MCF 10A (cell line): ENCODE results near the gene TDP1. TPM values are rescaled to one million over a fixed set of nuclear protein-coding genes. Genes with fewer than 3 reads are reported as not detected.
A peak's percentile ranks its signal among the peaks of the same experiment; 100 is the strongest.

Experiments used
- BruUV-seq: library from RNA; stranded (reverse); fragments of 400-500 nt; replicated peaks from 2 replicates; lab custom pipeline; 2021; lab: Mats Ljungman, UMichigan
- CTCF ChIA-PET: fragments of 300-600 bp; sonication (Branson Sonifier 250); formaldehyde crosslinking; extraction: SDS; loops from one replicate; lab custom pipeline; 2021; ENCODE audit warnings: antibody characterized with exemption, inconsistent platforms; lab: Yijun Ruan, JAX
- POLR2A ChIA-PET: fragments of 300-600, 350-650 bp; sonication (Branson Sonifier 250); formaldehyde crosslinking; extraction: SDS; loops from one replicate; lab custom pipeline; 2020; ENCODE audit warnings: antibody characterized with exemption, inconsistent platforms; lab: Yijun Ruan, JAX
- DNase-seq: peaks from one replicate; pipeline ENCODE4 v3.0.0-alpha.2; 2018; ENCODE audit not compliant: unreplicated experiment
- H3K27ac Mint-ChIP-seq: one replicate; pipeline ENCODE4 v1.8.0; 2022; ENCODE audit warnings: mild to moderate bottlenecking, low read depth, mixed read lengths; ENCODE audit not compliant: unreplicated experiment
- H3K27me3 Mint-ChIP-seq: one replicate; pipeline ENCODE4 v1.8.0; 2022; ENCODE audit warnings: mixed read lengths; ENCODE audit not compliant: insufficient read depth, unreplicated experiment
- H3K36me3 Mint-ChIP-seq: one replicate; pipeline ENCODE4 v1.8.0; 2022; ENCODE audit warnings: mild to moderate bottlenecking, moderate library complexity, mixed read lengths; ENCODE audit not compliant: insufficient read depth, unreplicated experiment
- H3K4me1 Mint-ChIP-seq: one replicate; pipeline ENCODE4 v1.8.0; 2022; ENCODE audit warnings: mixed read lengths; ENCODE audit not compliant: insufficient read depth, unreplicated experiment
- H3K4me3 Mint-ChIP-seq: one replicate; pipeline ENCODE4 v1.8.0; 2022; ENCODE audit warnings: mild to moderate bottlenecking, moderate library complexity, mixed read lengths; ENCODE audit not compliant: unreplicated experiment
- H3K9me3 Mint-ChIP-seq: one replicate; pipeline ENCODE4 v1.8.0; 2022; ENCODE audit warnings: mixed read lengths; ENCODE audit not compliant: unreplicated experiment
- intact Hi-C: fragments of 100-400 bp; cut with micrococcal nuclease; formaldehyde crosslinking; loops from 2 replicates; pipeline ENCODE4 v1.14.1; 2022
- total RNA-seq: library from RNA; stranded (reverse); gene quantifications from 2 replicates; pipeline ENCODE4 v1.2.3, GENCODE V29; 2022
- TF ChIP-seq, protein P1 (sequence below): fragments of 200-600 bp; IDR thresholded peaks from one replicate; pipeline ENCODE4 v1.8.0; 2022; ENCODE audit warnings: antibody characterized with exemption, mild to moderate bottlenecking; ENCODE audit not compliant: unreplicated experiment

Gene TDP1
- total RNA-seq, 1 experiment from 2014 or later: 16.3 TPM

DNA sequence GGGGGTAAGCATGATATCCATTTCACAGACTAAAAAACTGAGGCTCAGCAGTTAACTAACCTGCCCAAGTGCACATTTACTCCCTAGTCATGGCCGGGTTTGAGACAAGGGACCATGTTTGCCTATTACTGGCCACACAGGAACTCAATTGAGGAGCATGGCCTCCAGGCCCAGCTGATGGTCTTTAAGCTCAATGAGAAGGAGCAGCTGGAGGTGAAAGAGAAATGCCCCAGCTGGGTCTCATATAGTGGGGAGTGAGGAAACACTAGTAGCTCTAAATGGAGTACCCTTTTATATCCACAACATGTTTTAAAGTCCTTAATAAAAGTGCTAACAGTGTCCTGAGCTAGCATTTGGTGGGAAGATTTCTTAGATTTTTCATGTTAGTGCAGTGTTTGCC lies 1.6 kb downstream of the TDP1 start:
- no peak for DNase-seq
- POLR2A ChIA-PET: interaction anchor here (0.6 kb wide), 2 partner anchors 51 to 270 kb away, joined by 3 read pairs; no protein-coding TSS in a partner anchor
- TF ChIP-seq, protein P1, sequence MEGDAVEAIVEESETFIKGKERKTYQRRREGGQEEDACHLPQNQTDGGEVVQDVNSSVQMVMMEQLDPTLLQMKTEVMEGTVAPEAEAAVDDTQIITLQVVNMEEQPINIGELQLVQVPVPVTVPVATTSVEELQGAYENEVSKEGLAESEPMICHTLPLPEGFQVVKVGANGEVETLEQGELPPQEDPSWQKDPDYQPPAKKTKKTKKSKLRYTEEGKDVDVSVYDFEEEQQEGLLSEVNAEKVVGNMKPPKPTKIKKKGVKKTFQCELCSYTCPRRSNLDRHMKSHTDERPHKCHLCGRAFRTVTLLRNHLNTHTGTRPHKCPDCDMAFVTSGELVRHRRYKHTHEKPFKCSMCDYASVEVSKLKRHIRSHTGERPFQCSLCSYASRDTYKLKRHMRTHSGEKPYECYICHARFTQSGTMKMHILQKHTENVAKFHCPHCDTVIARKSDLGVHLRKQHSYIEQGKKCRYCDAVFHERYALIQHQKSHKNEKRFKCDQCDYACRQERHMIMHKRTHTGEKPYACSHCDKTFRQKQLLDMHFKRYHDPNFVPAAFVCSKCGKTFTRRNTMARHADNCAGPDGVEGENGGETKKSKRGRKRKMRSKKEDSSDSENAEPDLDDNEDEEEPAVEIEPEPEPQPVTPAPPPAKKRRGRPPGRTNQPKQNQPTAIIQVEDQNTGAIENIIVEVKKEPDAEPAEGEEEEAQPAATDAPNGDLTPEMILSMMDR: no peak
- H3K4me3 Mint-ChIP-seq: peak overlapping the region; percentile 88
- intact Hi-C loops: loop anchor here (10.0 kb wide), 1 partner anchor 437 kb away; the partner anchor contains the start of gene CALM1
- no peaks in the 10 kb centered on the region for H3K9me3 Mint-ChIP-seq
- BruUV-seq: TSS peak; percentile 37
- peak overlapping the region; percentile 94 for H3K27ac Mint-ChIP-seq
- H3K36me3 Mint-ChIP-seq: peaks cover 5% of the 10 kb centered on the region
- CTCF ChIA-PET: interaction anchor here (1.3 to 3.3 kb wide), 3 partner anchors 16 to 278 kb away, joined by 3 to 26 read pairs (median 6); no protein-coding TSS in a partner anchor
- no peaks in the 10 kb centered on the region for H3K27me3 Mint-ChIP-seq
- peaks cover 19% of the 10 kb centered on the region for H3K4me1 Mint-ChIP-seq

DNA sequence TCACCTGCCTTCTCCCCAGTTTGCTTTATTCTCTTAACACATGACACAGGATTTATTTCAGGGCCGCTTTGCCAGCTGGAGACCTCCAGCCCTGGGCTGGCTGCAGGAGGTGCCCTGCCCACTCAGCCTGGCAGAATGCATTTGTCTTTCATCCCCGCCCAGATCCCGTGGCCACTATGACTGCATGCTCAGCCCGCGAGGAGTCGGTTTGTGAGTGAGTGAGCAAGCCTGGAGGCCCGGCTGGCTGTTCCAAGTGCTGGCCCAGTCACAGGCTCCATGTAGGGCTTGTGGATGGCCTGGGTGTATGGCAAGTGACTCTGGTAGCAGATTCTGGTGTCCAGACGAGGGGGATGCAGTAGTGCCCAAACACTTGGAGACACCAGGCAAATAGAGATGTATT lies 2.1 kb downstream of the TDP1 start:
- Mint-ChIP-seq H3K4me1 (peaks cover 19% of the 10 kb centered on the region), H3K4me3 (no peak overlapping the region), H3K27me3 (no peaks in the 10 kb centered on the region), H3K27ac (peak overlapping the region; percentile 94), H3K36me3 (peaks cover 5% of the 10 kb centered on the region), H3K9me3 (no peaks in the 10 kb centered on the region)
- DNase-seq: no peak
- intact Hi-C loops: loop anchor here (10.0 kb wide), 1 partner anchor 437 kb away; the partner anchor contains the start of gene CALM1
- TF ChIP-seq, protein P1: no peak
- ChIA-PET CTCF (interaction anchor here (1.7 to 3.3 kb wide), 2 partner anchors 15 to 278 kb away, joined by 6 to 26 read pairs; no protein-coding TSS in a partner anchor), POLR2A (no interaction called here)
- no TSS peak for BruUV-seq

DNA sequence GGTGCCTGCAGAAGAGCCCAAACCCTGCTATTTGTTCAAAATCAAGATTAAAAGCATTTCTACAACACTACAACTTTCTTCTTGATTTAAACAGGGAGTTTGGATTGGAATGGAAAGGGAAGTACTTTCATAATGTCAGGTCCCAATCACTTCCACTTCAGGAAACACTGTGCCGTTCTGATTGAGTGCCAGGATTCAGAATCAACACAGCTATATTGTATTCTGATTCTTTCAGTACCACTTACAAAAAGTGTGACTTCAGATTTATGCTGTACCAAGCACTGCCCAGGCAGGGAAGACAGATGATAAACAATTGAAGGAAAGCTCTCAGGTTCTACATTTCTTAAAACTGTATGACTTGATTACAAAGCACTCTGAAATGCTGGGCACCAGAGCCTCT lies 3.2 kb downstream of the TDP1 start:
- Mint-ChIP-seq H3K4me3 (no peak overlapping the region), H3K9me3 (no peaks in the 10 kb centered on the region), H3K4me1 (peaks cover 14% of the 10 kb centered on the region), H3K36me3 (peaks cover 9% of the 10 kb centered on the region), H3K27me3 (no peaks in the 10 kb centered on the region), H3K27ac (no peak overlapping the region)
- no TSS peak for BruUV-seq
- intact Hi-C loops: loop anchor here (10.0 kb wide), 1 partner anchor 436 kb away; the partner anchor contains the start of gene CALM1
- DNase-seq: no peak
- ChIA-PET CTCF (interaction anchor here (3.3 kb wide), 2 partner anchors 14 kb away, joined by 22 to 26 read pairs; no protein-coding TSS in a partner anchor), POLR2A (interaction anchor here (1.0 kb wide), 1 partner anchor 1165 kb away, joined by 4 read pairs; no protein-coding TSS in a partner anchor)
- TF ChIP-seq, protein P1: no peak

DNA sequence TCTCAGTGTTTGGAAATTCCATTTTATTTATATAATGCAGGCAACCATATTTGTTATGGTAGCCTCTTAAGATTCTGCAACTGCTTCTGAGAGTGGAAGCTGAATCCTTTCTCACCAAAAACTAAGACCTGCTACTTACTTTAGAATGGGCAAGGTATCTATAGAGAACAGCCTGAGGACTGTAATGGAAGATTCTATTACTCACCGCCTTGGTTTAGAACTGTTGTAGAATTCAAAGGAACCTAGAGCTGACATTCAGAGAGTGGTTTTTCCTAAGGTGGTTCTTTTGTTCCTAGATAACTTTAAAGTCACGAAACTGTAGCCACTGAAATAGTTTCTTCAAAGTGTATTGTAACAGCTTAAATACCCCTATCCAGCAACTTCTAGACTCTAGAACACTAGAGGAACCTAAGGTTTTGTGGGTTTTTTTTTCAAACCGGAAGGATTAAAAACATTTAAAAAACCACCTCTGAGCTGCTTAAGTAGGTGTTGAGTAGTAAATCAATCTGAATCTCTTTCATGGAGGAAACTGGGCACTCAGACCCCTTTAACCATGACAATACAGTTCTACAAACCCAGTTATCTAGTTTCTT lies 4.2 kb downstream of the TDP1 start:
- intact Hi-C loops: loop anchor here (10.0 kb wide), 1 partner anchor 435 kb away; the partner anchor contains the start of gene CALM1
- CTCF ChIA-PET: interaction anchor here (0.6 to 7.6 kb wide), 5 partner anchors 13 to 321 kb away, joined by 3 to 43 read pairs (median 4); no protein-coding TSS in a partner anchor
- TF ChIP-seq, protein P1: no peak
- peaks cover 11% of the 10 kb centered on the region for H3K36me3 Mint-ChIP-seq
- POLR2A ChIA-PET: interaction anchor here (1.0 kb wide), 1 partner anchor 1166 kb away, joined by 4 read pairs; no protein-coding TSS in a partner anchor
- no peak overlapping the region for H3K4me3 Mint-ChIP-seq
- no TSS peak for BruUV-seq
- no peaks in the 10 kb centered on the region for H3K27me3 Mint-ChIP-seq
- no peak for DNase-seq
- no peaks in the 10 kb centered on the region for H3K9me3 Mint-ChIP-seq
- H3K4me1 Mint-ChIP-seq: peaks cover 18% of the 10 kb centered on the region
- H3K27ac Mint-ChIP-seq: no peak overlapping the region
